Left lung (tissue), 10 donors: ENCODE data around the gene CSRP2. TPM values are rescaled to one million over a fixed set of nuclear protein-coding genes. Genes with fewer than 3 reads are reported as not detected.

Source experiments
- ATAC-seq: fragments of 200-7000 bp; cut with Tn5 transposase; one replicate; pipeline ENCODE4 v1.9.1; 2020; ENCODE audit warnings: moderate library complexity
- DNase-seq, 4 donors: peaks; one replicate each; pipeline ENCODE4 v3.0.0-alpha.2; 2013 to 2020
- H3K27ac ChIP-seq, 2 donors: fragments of 200-600 bp; sonication (generic) in 1 of 2; one replicate each; pipeline versions ENCODE4 v1.5.0 to v1.8.0; 2020 to 2021
- H3K27me3 ChIP-seq, 2 donors: fragments of 200-600 bp; sonication (generic) in 1 of 2; one replicate each; pipeline versions ENCODE4 v1.5.0 to v1.8.0; 2020 to 2021
- H3K36me3 ChIP-seq, 2 donors: fragments of 200-600 bp; sonication (generic) in 1 of 2; one replicate each; pipeline versions ENCODE4 v1.5.0 to v1.8.0; 2020 to 2021
- H3K4me1 ChIP-seq, 2 donors: fragments of 200-600 bp; one replicate each; pipeline ENCODE4 v1.8.0; 2021
- H3K4me3 ChIP-seq, 2 donors: fragments of 200-600 bp; sonication (generic) in 1 of 2; one replicate each; pipeline versions ENCODE4 v1.5.0 to v1.8.0; 2020 to 2021; ENCODE audit warnings: mild to moderate bottlenecking in 1 of 2
- H3K9me3 ChIP-seq, 2 donors: fragments of 200-600 bp; sonication (generic) in 1 of 2; one replicate each; pipeline versions ENCODE4 v1.5.0 to v1.8.0; 2020 to 2021
- CTCF ChIP-seq, 2 donors: fragments of 200-600 bp; sonication (generic) in 1 of 2; IDR thresholded peaks; one replicate each; pipeline versions ENCODE4 v1.5.0 to v1.8.0; 2021; ENCODE audit warnings: antibody characterized with exemption in 2 of 2
- intact Hi-C, 2 donors: fragments of 100-400 bp; cut with DNase I; formaldehyde crosslinking; loops; one replicate each; pipeline versions ENCODE4 v1.11.2 to v1.14.2; 2022
- polyA plus RNA-seq, 6 donors: library from polyadenylated mRNA; unstranded; fragments of 120-200 nt; gene quantifications; one replicate each; pipeline ENCODE4 v1.2.1, GENCODE V29; 2013; ENCODE audit not compliant: insufficient read length in 6 of 6
- total RNA-seq, 2 donors: library from RNA; stranded (reverse); fragmentation: NEBNext Ultra II Directional; extraction: Animal tissue kit (Norgen Biotek cat#: 25700); gene quantifications; one replicate each; pipeline ENCODE4 v1.2.1, GENCODE V29; 2021
- donor health status: DM: no; HTN: yes; CAD: no.
- donor health status: DM: no; HTN: no; CAD: no.

The CSRP2 gene
- total and polyA plus RNA-seq, 8 donors, result 21.0 to 28.9 (median 24.0) TPM

GRCh38 chr12:76863837-76864236, 15.0 kb downstream of the CSRP2 start:
- no peak overlapping the region for H3K4me3 ChIP-seq
- no peaks in the 10 kb centered on the region for H3K4me1 ChIP-seq
- no peak for DNase-seq
- H3K9me3 ChIP-seq, result no peaks in the 10 kb centered on the region
- intact Hi-C loops, result no loop called here
- no peak for ATAC-seq
- H3K27ac ChIP-seq, result no peak overlapping the region
- no peaks in the 10 kb centered on the region for H3K27me3 ChIP-seq
- no peak for TF ChIP-seq CTCF (IDR thresholded peaks at IDR 0.05)
- H3K36me3 ChIP-seq, result peaks cover 0 to 2% of the 10 kb centered on the region in 2 donors

- Histone ChIP-seq H3K4me1 (no peaks in the 10 kb centered on the region), H3K27ac (no peak overlapping the region), H3K27me3 (no peaks in the 10 kb centered on the region), H3K9me3 (no peaks in the 10 kb centered on the region), H3K36me3 (peaks cover 0 to 7% of the 10 kb centered on the region in 2 donors), H3K4me3 (no peak overlapping the region)
- intact Hi-C loops, result no loop called here
- ATAC-seq, result no peak
- no peak for DNase-seq
- no peak for TF ChIP-seq CTCF (IDR thresholded peaks at IDR 0.05)
Measured at GRCh38 chr12:76863005-76863670, 15.7 kb downstream of the CSRP2 start.

GRCh38 chr12:76860256-76860655, 18.6 kb downstream of the CSRP2 start:
- no peak for TF ChIP-seq CTCF (IDR thresholded peaks at IDR 0.05)
- ATAC-seq, result no peak
- intact Hi-C loops, result no loop called here
- H3K27me3 ChIP-seq, result no peaks in the 10 kb centered on the region
- no peak for DNase-seq
- H3K9me3 ChIP-seq, result peaks cover 0 to 5% of the 10 kb centered on the region in 2 donors
- H3K4me1 ChIP-seq, result no peaks in the 10 kb centered on the region
- peaks cover 0 to 26% of the 10 kb centered on the region in 2 donors for H3K36me3 ChIP-seq
- no peak overlapping the region for H3K27ac ChIP-seq
- no peak overlapping the region for H3K4me3 ChIP-seq

GRCh38 chr12:76859611-76860010, 19.2 kb downstream of the CSRP2 start:
- no peak for TF ChIP-seq CTCF (IDR thresholded peaks at IDR 0.05)
- peaks cover 0 to 5% of the 10 kb centered on the region in 2 donors for H3K9me3 ChIP-seq
- intact Hi-C loops, result no loop called here
- no peaks in the 10 kb centered on the region for H3K4me1 ChIP-seq
- H3K4me3 ChIP-seq, result no peak overlapping the region
- H3K27ac ChIP-seq, result no peak overlapping the region
- ATAC-seq (no peak), DNase-seq (no peak)
- peaks cover 0 to 26% of the 10 kb centered on the region in 2 donors for H3K36me3 ChIP-seq
- no peaks in the 10 kb centered on the region for H3K27me3 ChIP-seq

- Histone ChIP-seq H3K4me3 (no peak overlapping the region), H3K27ac (no peak overlapping the region), H3K9me3 (peaks cover 0 to 5% of the 10 kb centered on the region in 2 donors), H3K36me3 (peaks cover 0 to 32% of the 10 kb centered on the region in 2 donors), H3K27me3 (no peaks in the 10 kb centered on the region), H3K4me1 (no peaks in the 10 kb centered on the region)
- no peak for ATAC-seq
- DNase-seq, result no peak
- no peak for TF ChIP-seq CTCF (IDR thresholded peaks at IDR 0.05)
- intact Hi-C loops, result no loop called here
Measured at GRCh38 chr12:76856018-76856644, 22.7 kb downstream of the CSRP2 start.
